Mesenchymal stem cell (in vitro differentiated cells and primary cell): ENCODE data around the gene RAB41.
"Not testable (repeated sequence)": the region's sequence is repeated elsewhere in the genome, so short reads cannot be mapped to it uniquely, and the experiment has no call there.

Experiments
- DNase-seq: peaks from one replicate; pipeline ENCODE4 v3.0.0-alpha.2; 2013
- H2AFZ ChIP-seq: one replicate; pipeline ENCODE4 v1.6.1; 2013; ENCODE audit warnings: low read depth, mild to moderate bottlenecking, control low read depth, inconsistent platforms, low read length, moderate library complexity
- H2AK5ac ChIP-seq: 2 replicates; pipeline ENCODE4 v1.6.1; 2013; ENCODE audit warnings: low read length, moderate library complexity, mild to moderate bottlenecking, inconsistent platforms; ENCODE audit not compliant: severe bottlenecking
- H2BK120ac ChIP-seq: one replicate; pipeline ENCODE4 v1.6.1; 2013; ENCODE audit warnings: low read depth, mild to moderate bottlenecking, inconsistent platforms, low read length, moderate library complexity
- H2BK12ac ChIP-seq, 2 experiments: one replicate each; pipeline ENCODE4 v1.6.1; 2013; ENCODE audit warnings: inconsistent platforms in 2 of 2, low read length in 2 of 2, mild to moderate bottlenecking in 2 of 2, moderate library complexity in 2 of 2, control low read depth in 1 of 2
- H2BK15ac ChIP-seq: one replicate; pipeline ENCODE4 v1.6.1; 2013; ENCODE audit warnings: mild to moderate bottlenecking, low read depth, inconsistent platforms; ENCODE audit not compliant: poor library complexity, severe bottlenecking
- H2BK5ac ChIP-seq: 2 replicates; pipeline ENCODE4 v1.6.1; 2013; ENCODE audit warnings: low read depth, mild to moderate bottlenecking, low read length, control low read depth, inconsistent platforms; ENCODE audit not compliant: poor library complexity, severe bottlenecking
- H3K14ac ChIP-seq, 2 experiments: one replicate each; pipeline ENCODE4 v1.6.1; 2013; ENCODE audit warnings: inconsistent platforms in 2 of 2, low read length in 2 of 2, control low read depth in 1 of 2, mild to moderate bottlenecking in 1 of 2, moderate library complexity in 1 of 2
- H3K18ac ChIP-seq, 2 experiments: one replicate each; pipeline ENCODE4 v1.6.1; 2013; ENCODE audit warnings: inconsistent platforms in 2 of 2, low read length in 2 of 2, control low read depth in 1 of 2, low read depth in 1 of 2, mild to moderate bottlenecking in 1 of 2
- H3K23ac ChIP-seq, 2 experiments: one replicate each; pipeline ENCODE4 v1.6.1; 2013; ENCODE audit warnings: inconsistent platforms in 2 of 2, low read length in 2 of 2, mild to moderate bottlenecking in 2 of 2, moderate library complexity in 2 of 2, control low read depth in 1 of 2
- H3K27ac ChIP-seq: 2 replicates; pipeline ENCODE4 v1.5.1; 2013; ENCODE audit warnings: mild to moderate bottlenecking, moderate library complexity, low read length, control low read depth, inconsistent platforms; ENCODE audit not compliant: poor library complexity, severe bottlenecking
- H3K27me3 ChIP-seq, 2 experiments: 2 replicates each; pipeline versions ENCODE4 v1.6.1 to v1.7.0; 2013; ENCODE audit warnings: low read length in 2 of 2, mild to moderate bottlenecking in 2 of 2, moderate library complexity in 2 of 2, control low read depth in 1 of 2, inconsistent platforms in 1 of 2; ENCODE audit not compliant: control insufficient read depth in 1 of 2, insufficient read depth in 1 of 2
- H3K36me3 ChIP-seq, 2 experiments: 2 replicates each; pipeline versions ENCODE4 v1.6.1 to v1.7.0; 2013; ENCODE audit warnings: low read length in 2 of 2, control low read depth in 1 of 2, inconsistent platforms in 1 of 2, low read depth in 1 of 2, mild to moderate bottlenecking in 1 of 2; ENCODE audit not compliant: insufficient read depth in 2 of 2, control insufficient read depth in 1 of 2
- H3K4ac ChIP-seq, 2 experiments: one replicate each; pipeline ENCODE4 v1.6.1; 2013; ENCODE audit warnings: inconsistent platforms in 2 of 2, low read length in 2 of 2, mild to moderate bottlenecking in 2 of 2, moderate library complexity in 2 of 2, control low read depth in 1 of 2, low read depth in 1 of 2
- H3K4me1 ChIP-seq: 2 replicates; pipeline ENCODE4 v1.6.1; 2013; ENCODE audit warnings: low read depth, low read length, control low read depth; ENCODE audit not compliant: control insufficient read depth, insufficient read depth
- H3K4me2 ChIP-seq: 2 replicates; pipeline ENCODE4 v1.6.1; 2013; ENCODE audit warnings: low read length, mild to moderate bottlenecking, inconsistent platforms; ENCODE audit not compliant: poor library complexity, severe bottlenecking
- H3K4me3 ChIP-seq, 2 experiments: 2 replicates each; pipeline versions ENCODE4 v1.5.1 to v1.7.0; 2013; ENCODE audit warnings: low read length in 2 of 2, mild to moderate bottlenecking in 2 of 2, control low read depth in 1 of 2, low read depth in 1 of 2; ENCODE audit not compliant: insufficient read depth in 1 of 2
- H3K79me1 ChIP-seq: replicated peaks from 2 replicates; pipeline ENCODE4 v1.6.1; 2013; ENCODE audit warnings: mild to moderate bottlenecking, control low read depth, low read length, inconsistent platforms; ENCODE audit not compliant: poor library complexity, severe bottlenecking
- H3K9ac ChIP-seq: 2 replicates; pipeline ENCODE4 v1.7.0; 2013; ENCODE audit warnings: mild to moderate bottlenecking, low read length, moderate library complexity
- H3K9me3 ChIP-seq: 2 replicates; pipeline ENCODE4 v1.7.0; 2013; ENCODE audit warnings: mild to moderate bottlenecking, low read length; ENCODE audit not compliant: control insufficient read depth
- H4K8ac ChIP-seq: one replicate; pipeline ENCODE4 v1.6.1; 2013; ENCODE audit warnings: inconsistent platforms, mild to moderate bottlenecking, low read length, moderate library complexity
- H4K91ac ChIP-seq: one replicate; pipeline ENCODE4 v1.6.1; 2013; ENCODE audit warnings: mild to moderate bottlenecking, low read length, inconsistent platforms
- WGBS: methylation state at CpG from one replicate; pipeline ENCODE4 v1.1.7; 2013; ENCODE audit warnings: mixed read lengths; 5-methylcytosine and 5-hydroxymethylcytosine counted together

RAB41 gene

GRCh38 chrX:70243601-70244000, 38.4 kb upstream of the RAB41 start:
- H3K9ac ChIP-seq, DNase-seq, H3K14ac ChIP-seq, H3K4me2 ChIP-seq, H3K79me1 ChIP-seq, H2BK15ac ChIP-seq, H2AFZ ChIP-seq, H2BK5ac ChIP-seq, H3K36me3 ChIP-seq, H4K8ac ChIP-seq, H3K23ac ChIP-seq, H3K4me3 ChIP-seq, H2BK120ac ChIP-seq, H2BK12ac ChIP-seq, H3K9me3 ChIP-seq, H3K4ac ChIP-seq, H4K91ac ChIP-seq, H3K18ac ChIP-seq, H3K27ac ChIP-seq, H2AK5ac ChIP-seq, H3K4me1 ChIP-seq: not testable (repeated sequence)
- 43% methylated on average over 4 of the region's 5 CpGs for WGBS
- H3K27me3 ChIP-seq: peaks cover 0 to 25% of the 10 kb centered on the region in 2 experiments

DNA sequence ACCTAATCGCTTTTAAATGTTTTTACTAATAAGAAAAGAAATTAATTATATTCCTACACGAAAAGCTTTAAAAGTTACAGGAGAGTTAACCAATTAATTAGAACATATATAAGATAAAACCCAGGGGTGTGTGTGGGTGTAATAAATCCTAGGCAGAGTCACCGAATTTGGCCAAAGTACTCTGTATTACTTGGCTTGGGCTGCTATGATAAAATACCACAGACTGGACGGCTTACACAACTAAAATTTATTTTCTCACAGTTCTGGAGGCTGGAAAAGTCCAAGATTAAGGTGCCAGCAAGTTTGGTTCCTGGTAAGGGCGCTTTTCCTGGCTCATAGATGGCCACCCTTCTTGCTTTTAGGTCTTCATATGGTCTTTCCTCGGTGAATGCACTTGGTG, 37.1 kb upstream of the RAB41 start:
- H3K4me2 ChIP-seq: no peak overlapping the region
- no peak for DNase-seq
- H3K4me1 ChIP-seq: no peaks in the 10 kb centered on the region
- H4K91ac ChIP-seq: no peak overlapping the region
- no peak overlapping the region for H3K23ac ChIP-seq
- no peak overlapping the region for H2BK120ac ChIP-seq
- H3K18ac ChIP-seq: no peak overlapping the region
- peaks cover 0 to 16% of the 10 kb centered on the region in 2 experiments for H3K27me3 ChIP-seq
- H3K14ac ChIP-seq: no peak overlapping the region
- H2AK5ac ChIP-seq: no peak overlapping the region
- WGBS: no CpG with 5 or more reads among the region's 6 CpGs
- H3K79me1 ChIP-seq: no peaks in the 10 kb centered on the region
- no peak overlapping the region for H2BK12ac ChIP-seq
- no peak overlapping the region for H2AFZ ChIP-seq
- no peak overlapping the region for H3K9ac ChIP-seq
- H3K36me3 ChIP-seq: no peaks in the 10 kb centered on the region
- H3K4ac ChIP-seq: no peak overlapping the region
- no peak overlapping the region for H2BK15ac ChIP-seq
- no peak overlapping the region for H3K27ac ChIP-seq
- H3K9me3 ChIP-seq: no peaks in the 10 kb centered on the region
- no peak overlapping the region for H4K8ac ChIP-seq
- no peak overlapping the region for H3K4me3 ChIP-seq
- no peak overlapping the region for H2BK5ac ChIP-seq

DNA sequence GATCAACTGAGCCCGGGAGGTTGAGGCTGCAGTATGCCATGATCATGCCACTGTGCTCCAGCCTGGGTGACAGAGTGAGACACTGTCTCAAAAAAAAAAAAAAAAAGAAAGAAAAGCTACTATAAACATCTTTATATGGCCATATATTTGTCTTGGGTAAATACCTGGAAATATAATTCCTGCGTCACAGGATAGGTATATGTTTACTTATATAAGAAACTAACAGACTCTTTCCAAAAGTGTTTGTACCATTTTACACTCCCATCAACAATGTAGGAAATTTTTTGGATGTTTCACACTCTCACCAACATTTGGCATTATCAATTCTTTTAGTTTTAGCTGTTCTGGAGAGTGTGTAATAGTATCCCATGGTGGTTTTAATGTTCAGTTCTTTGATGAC, 34.7 kb upstream of the RAB41 start:
- no peak overlapping the region for H2BK12ac ChIP-seq
- no peak overlapping the region for H2AFZ ChIP-seq
- H3K23ac ChIP-seq: no peak overlapping the region
- H3K9ac ChIP-seq: no peak overlapping the region
- no peak overlapping the region for H3K27ac ChIP-seq
- no peak overlapping the region for H3K18ac ChIP-seq
- no peak overlapping the region for H3K4me3 ChIP-seq
- H4K8ac ChIP-seq: no peak overlapping the region
- H3K9me3 ChIP-seq: no peaks in the 10 kb centered on the region
- DNase-seq: no peak
- no peak overlapping the region for H2BK120ac ChIP-seq
- H3K79me1 ChIP-seq: no peaks in the 10 kb centered on the region
- peaks cover 0 to 15% of the 10 kb centered on the region in 2 experiments for H3K27me3 ChIP-seq
- H4K91ac ChIP-seq: no peak overlapping the region
- H3K36me3 ChIP-seq: no peaks in the 10 kb centered on the region
- no peak overlapping the region for H3K4ac ChIP-seq
- no peak overlapping the region for H2BK5ac ChIP-seq
- H3K14ac ChIP-seq: no peak overlapping the region
- H3K4me1 ChIP-seq: no peaks in the 10 kb centered on the region
- H2AK5ac ChIP-seq: no peak overlapping the region
- 100% methylated on average over 1 of the region's 2 CpGs for WGBS
- H3K4me2 ChIP-seq: no peak overlapping the region
- H2BK15ac ChIP-seq: no peak overlapping the region

DNA sequence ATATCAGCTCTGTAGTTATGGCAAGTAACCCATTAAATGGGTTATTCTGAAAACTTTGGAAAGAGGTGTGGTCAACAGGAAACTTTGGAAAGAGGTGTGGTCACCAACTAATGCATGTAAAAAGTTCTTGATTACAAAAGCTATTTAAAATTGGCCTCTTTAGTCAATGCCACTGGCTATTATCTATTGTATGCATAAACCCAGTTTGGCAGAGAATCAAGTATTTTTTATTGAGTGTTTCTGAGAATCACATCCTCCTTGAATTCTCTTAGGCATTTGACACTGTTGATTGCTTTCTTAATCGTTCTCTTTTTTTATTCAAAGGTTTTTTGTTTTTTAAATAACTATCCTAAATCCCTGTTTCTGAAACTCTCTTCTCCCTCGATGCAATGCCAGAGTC, 29.5 kb upstream of the RAB41 start:
- Histone ChIP-seq H2AK5ac (no peak overlapping the region), H3K36me3 (no peaks in the 10 kb centered on the region), H3K27me3 (peaks cover 0 to 20% of the 10 kb centered on the region in 2 experiments), H2AFZ (no peak overlapping the region), H3K4me3 (no peak overlapping the region), H3K9ac (no peak overlapping the region), H2BK5ac (no peak overlapping the region), H2BK12ac (no peak overlapping the region), H3K79me1 (no peaks in the 10 kb centered on the region), H3K4me1 (no peaks in the 10 kb centered on the region), H3K14ac (no peak overlapping the region), H3K4ac (no peak overlapping the region), H3K18ac (no peak overlapping the region), H3K4me2 (no peak overlapping the region), H3K27ac (no peak overlapping the region), H2BK15ac (no peak overlapping the region), H2BK120ac (no peak overlapping the region), H4K91ac (no peak overlapping the region), H4K8ac (no peak overlapping the region), H3K9me3 (peaks cover 9% of the 10 kb centered on the region), H3K23ac (no peak overlapping the region)
- WGBS: 93% methylated on average over 2 of the region's 2 CpGs
- no peak for DNase-seq
